A673 (cell line): ENCODE results near the gene COL4A2. TPM values are rescaled to one million over a fixed set of nuclear protein-coding genes. Genes with fewer than 3 reads are reported as not detected.

ENCODE experiments used
- BruUV-seq: library from RNA; stranded (reverse); fragments of 400-500 nt; replicated peaks from 2 replicates; lab custom pipeline; 2021; lab: Mats Ljungman, UMichigan
- CTCF ChIA-PET: fragments of 300-600 bp; sonication (Branson Sonifier 250); formaldehyde crosslinking; loops from one replicate; lab custom pipeline; 2022; ENCODE audit warnings: antibody characterized with exemption; lab: Charles Lee
- POLR2A ChIA-PET: fragments of 300-600 bp; sonication (Branson Sonifier 250); formaldehyde crosslinking; loops from one replicate; lab custom pipeline; 2022; ENCODE audit warnings: antibody characterized with exemption; ENCODE audit not compliant: low non-redundant PET; lab: Charles Lee
- DNase-seq: peaks from one replicate; pipeline ENCODE4 v3.0.0-alpha.2; 2015; ENCODE audit warnings: low spot score
- H3K27ac ChIP-seq: fragments of 200-600 bp; sonication (generic); 2 replicates; pipeline ENCODE4 v1.5.1; 2016; ENCODE audit warnings: mixed run types, low read depth, mild to moderate bottlenecking, mixed read lengths, antibody characterized with exemption, low read length; ENCODE audit not compliant: poor library complexity, severe bottlenecking
- H3K27me3 ChIP-seq: fragments of 200-600 bp; sonication (generic); replicated peaks from 2 replicates; pipeline ENCODE4 v1.6.1; 2017; ENCODE audit warnings: mixed run types, low read depth, mild to moderate bottlenecking, mixed read lengths, antibody characterized with exemption, low read length; ENCODE audit not compliant: insufficient read depth, poor library complexity
- H3K36me3 ChIP-seq: fragments of 200-600 bp; sonication (generic); 2 replicates; pipeline ENCODE4 v1.6.1; 2016; ENCODE audit warnings: mixed run types, mild to moderate bottlenecking, mixed read lengths, antibody characterized with exemption, low read length; ENCODE audit not compliant: insufficient read depth, poor library complexity, severe bottlenecking
- H3K4me1 ChIP-seq: fragments of 200-600 bp; sonication (generic); 2 replicates; pipeline ENCODE4 v1.6.1; 2017; ENCODE audit warnings: mixed run types, mild to moderate bottlenecking, mixed read lengths, antibody characterized with exemption, low read length; ENCODE audit not compliant: insufficient read depth, poor library complexity, severe bottlenecking
- H3K4me3 ChIP-seq: fragments of 200-600 bp; sonication (generic); 2 replicates; pipeline ENCODE4 v1.5.1; 2016; ENCODE audit warnings: low read depth, mixed run types, mild to moderate bottlenecking, mixed read lengths, low read length; ENCODE audit not compliant: poor library complexity, severe bottlenecking
- H3K9me3 ChIP-seq: fragments of 200-600 bp; sonication (generic); 2 replicates; pipeline ENCODE4 v1.6.1; 2016; ENCODE audit warnings: mixed run types, low read depth, mild to moderate bottlenecking, mixed read lengths, antibody characterized with exemption, low read length; ENCODE audit not compliant: poor library complexity, severe bottlenecking
- EZH2 ChIP-seq: fragments of 200-600 bp; sonication (generic); IDR thresholded peaks from 2 replicates; pipeline ENCODE4 v1.6.1; 2017; ENCODE audit warnings: borderline replicate concordance, low read depth, mild to moderate bottlenecking, mixed read lengths, antibody characterized with exemption, low read length; ENCODE audit not compliant: poor library complexity, severe bottlenecking
- intact Hi-C: fragments of 100-400 bp; cut with micrococcal nuclease; formaldehyde crosslinking; loops from one replicate; pipeline ENCODE4 v1.10.0; 2022; ENCODE audit not compliant: unreplicated experiment
- total RNA-seq: library from RNA; stranded (reverse); gene quantifications from 2 replicates; pipeline ENCODE4 v1.2.3, GENCODE V29; 2021
- TF ChIP-seq, protein P1 (sequence below): fragments of 300-800, 200-600 bp; sonication (generic); conservative IDR thresholded peaks from 2 replicates; pipeline ENCODE4 v1.5.1; 2017; ENCODE audit warnings: low read depth, mild to moderate bottlenecking, antibody characterized with exemption, low read length, moderate library complexity, mixed read lengths

COL4A2 gene
- total RNA-seq, 1 experiment from 2014 or later, result 184 TPM

DNA sequence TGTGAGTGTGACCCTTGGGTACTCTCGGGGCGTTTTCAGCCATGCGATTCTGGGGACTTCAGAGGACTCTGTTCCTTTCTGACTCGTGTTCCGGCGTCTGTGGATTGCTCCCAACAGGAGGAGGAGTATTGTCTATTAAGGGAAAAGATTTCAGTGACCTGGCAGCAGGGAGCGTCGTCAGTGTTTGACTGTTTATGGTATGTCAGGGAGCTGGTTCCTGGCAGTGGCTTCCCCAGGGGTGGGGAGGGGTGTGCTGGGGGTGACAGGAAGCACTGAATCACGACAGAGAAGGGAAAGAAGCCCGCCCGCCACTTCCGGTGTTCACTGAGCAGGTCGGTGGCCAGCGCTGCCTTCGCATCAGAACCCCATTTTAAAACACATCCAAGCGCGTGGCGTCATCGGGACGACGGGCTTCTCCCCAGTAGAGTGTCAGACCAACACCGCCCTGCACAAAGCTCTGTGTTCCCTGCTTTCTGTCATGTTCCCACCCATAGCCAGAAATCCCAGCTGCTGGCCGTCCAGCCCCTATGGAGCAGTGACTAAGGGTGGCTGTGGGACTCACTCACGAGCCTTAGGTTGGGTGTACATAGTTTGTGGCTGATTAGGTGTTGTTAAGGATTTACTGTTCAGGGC, 33.8 kb downstream of the COL4A2 start:
- peak overlapping the region; percentile 5 for H3K4me3 ChIP-seq

GRCh38 chr13:110341445-110342244, 34.6 kb downstream of the COL4A2 start:
- ChIA-PET POLR2A (no interaction called here), CTCF (no interaction called here)
- peak overlapping the region; percentile 84 for H3K27ac ChIP-seq
- BruUV-seq, result TSS peak; percentile 52
- H3K36me3 ChIP-seq, result no peaks in the 10 kb centered on the region
- no peak for TF ChIP-seq EZH2
- TF ChIP-seq, protein P1, sequence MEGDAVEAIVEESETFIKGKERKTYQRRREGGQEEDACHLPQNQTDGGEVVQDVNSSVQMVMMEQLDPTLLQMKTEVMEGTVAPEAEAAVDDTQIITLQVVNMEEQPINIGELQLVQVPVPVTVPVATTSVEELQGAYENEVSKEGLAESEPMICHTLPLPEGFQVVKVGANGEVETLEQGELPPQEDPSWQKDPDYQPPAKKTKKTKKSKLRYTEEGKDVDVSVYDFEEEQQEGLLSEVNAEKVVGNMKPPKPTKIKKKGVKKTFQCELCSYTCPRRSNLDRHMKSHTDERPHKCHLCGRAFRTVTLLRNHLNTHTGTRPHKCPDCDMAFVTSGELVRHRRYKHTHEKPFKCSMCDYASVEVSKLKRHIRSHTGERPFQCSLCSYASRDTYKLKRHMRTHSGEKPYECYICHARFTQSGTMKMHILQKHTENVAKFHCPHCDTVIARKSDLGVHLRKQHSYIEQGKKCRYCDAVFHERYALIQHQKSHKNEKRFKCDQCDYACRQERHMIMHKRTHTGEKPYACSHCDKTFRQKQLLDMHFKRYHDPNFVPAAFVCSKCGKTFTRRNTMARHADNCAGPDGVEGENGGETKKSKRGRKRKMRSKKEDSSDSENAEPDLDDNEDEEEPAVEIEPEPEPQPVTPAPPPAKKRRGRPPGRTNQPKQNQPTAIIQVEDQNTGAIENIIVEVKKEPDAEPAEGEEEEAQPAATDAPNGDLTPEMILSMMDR, result no peak
- H3K4me3 ChIP-seq, result peak overlapping the region; percentile 5
- intact Hi-C loops, result no loop called here
- H3K27me3 ChIP-seq, result no peaks in the 10 kb centered on the region
- H3K9me3 ChIP-seq, result no peaks in the 10 kb centered on the region
- peaks cover 27% of the 10 kb centered on the region for H3K4me1 ChIP-seq
- peak; percentile 74 for DNase-seq

More for the DNA sequence above, 33.8 kb downstream of the COL4A2 start:
- CTCF ChIA-PET, result no interaction called here
- POLR2A ChIA-PET, result interaction anchor here (0.6 kb wide), 1 partner anchor 36 kb away, joined by 3 read pairs; no protein-coding TSS in a partner anchor
- peak; percentile 77 for DNase-seq
- peaks cover 27% of the 10 kb centered on the region for H3K4me1 ChIP-seq
- H3K27ac ChIP-seq, result peak overlapping the region; percentile 84
- TF ChIP-seq EZH2, result no peak
- TF ChIP-seq, protein P1, result no peak
- no peaks in the 10 kb centered on the region for H3K9me3 ChIP-seq
- no peaks in the 10 kb centered on the region for H3K27me3 ChIP-seq
- BruUV-seq, result no TSS peak
- H3K36me3 ChIP-seq, result no peaks in the 10 kb centered on the region
- intact Hi-C loops, result no loop called here

DNA sequence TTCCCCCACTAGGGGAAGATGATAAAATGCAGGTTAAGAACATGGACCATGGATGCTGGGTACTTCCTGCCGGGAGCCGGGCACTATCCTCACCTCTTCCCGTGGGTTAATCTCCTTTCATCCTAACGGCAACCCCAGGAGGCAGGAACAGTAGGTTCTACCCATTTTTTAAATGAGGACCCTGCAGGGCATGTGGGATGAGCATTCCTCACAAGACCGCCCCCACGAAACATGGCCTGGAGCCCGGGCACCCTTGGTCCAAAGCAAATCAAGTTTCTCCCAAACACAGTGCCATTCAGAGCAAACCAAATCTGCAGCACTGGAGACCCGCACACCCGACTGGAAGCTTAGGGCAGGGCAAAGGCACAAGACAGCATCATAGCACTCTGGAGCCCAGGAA, 35.4 kb downstream of the COL4A2 start:
- H3K27ac ChIP-seq, result no peak overlapping the region
- ChIA-PET CTCF (no interaction called here), POLR2A (no interaction called here)
- H3K4me3 ChIP-seq, result no peak overlapping the region
- intact Hi-C loops, result no loop called here
- H3K36me3 ChIP-seq, result no peaks in the 10 kb centered on the region
- TF ChIP-seq, protein P1, result no peak
- TF ChIP-seq EZH2, result no peak
- H3K27me3 ChIP-seq, result no peaks in the 10 kb centered on the region
- no TSS peak for BruUV-seq
- DNase-seq, result no peak
- no peaks in the 10 kb centered on the region for H3K9me3 ChIP-seq
- H3K4me1 ChIP-seq, result peaks cover 27% of the 10 kb centered on the region
